ENCODE data around the gene CDIPT.

Gene CDIPT

GRCh38 chr16:29809031-29809747, 53.8 kb downstream of the CDIPT start:
- TF ChIP-seq CTCF (IDR thresholded peaks at IDR 0.05) = no peak
